Rectal smooth muscle tissue (tissue), 1 donor: ENCODE data around the gene C14orf39.

Experiments used
- H3K27ac ChIP-seq: one replicate; pipeline ENCODE4 v1.7.0; 2013; ENCODE audit warnings: low read depth, low read length, inconsistent platforms
- H3K27me3 ChIP-seq: one replicate; pipeline ENCODE4 v1.7.0; 2013; ENCODE audit warnings: low read length; ENCODE audit not compliant: control insufficient read depth, insufficient read depth
- H3K36me3 ChIP-seq: one replicate; pipeline ENCODE4 v1.7.0; 2013; ENCODE audit warnings: low read length; ENCODE audit not compliant: control insufficient read depth, insufficient read depth
- H3K4me1 ChIP-seq: one replicate; pipeline ENCODE4 v1.7.0; 2013; ENCODE audit warnings: low read length; ENCODE audit not compliant: control insufficient read depth, insufficient read depth
- H3K4me3 ChIP-seq: one replicate; pipeline ENCODE4 v1.7.0; 2013; ENCODE audit warnings: low read length
- H3K9ac ChIP-seq: one replicate; pipeline ENCODE4 v1.7.0; 2013; ENCODE audit warnings: low read length

The C14orf39 gene, protein sequence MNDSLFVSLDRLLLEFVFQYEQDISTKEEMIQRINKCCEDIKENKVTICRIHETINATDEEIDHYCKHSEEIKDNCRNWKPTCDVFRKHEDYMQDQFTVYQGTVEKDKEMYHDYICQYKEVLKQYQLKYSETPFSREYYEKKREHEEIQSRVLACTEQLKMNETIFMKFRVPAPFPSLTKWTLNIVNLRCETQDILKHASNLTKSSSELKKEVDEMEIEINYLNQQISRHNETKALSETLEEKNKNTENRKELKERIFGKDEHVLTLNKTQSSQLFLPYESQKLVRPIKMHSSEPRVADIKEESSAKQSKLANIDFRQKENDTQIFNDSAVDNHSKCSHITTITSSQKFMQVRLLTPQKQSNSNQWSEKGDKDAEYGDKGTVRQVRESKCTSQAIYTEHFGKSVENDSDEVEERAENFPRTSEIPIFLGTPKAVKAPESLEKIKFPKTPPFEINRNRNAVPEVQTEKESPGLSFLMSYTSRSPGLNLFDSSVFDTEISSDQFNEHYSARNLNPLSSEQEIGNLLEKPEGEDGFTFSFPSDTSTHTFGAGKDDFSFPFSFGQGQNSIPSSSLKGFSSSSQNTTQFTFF

DNA sequence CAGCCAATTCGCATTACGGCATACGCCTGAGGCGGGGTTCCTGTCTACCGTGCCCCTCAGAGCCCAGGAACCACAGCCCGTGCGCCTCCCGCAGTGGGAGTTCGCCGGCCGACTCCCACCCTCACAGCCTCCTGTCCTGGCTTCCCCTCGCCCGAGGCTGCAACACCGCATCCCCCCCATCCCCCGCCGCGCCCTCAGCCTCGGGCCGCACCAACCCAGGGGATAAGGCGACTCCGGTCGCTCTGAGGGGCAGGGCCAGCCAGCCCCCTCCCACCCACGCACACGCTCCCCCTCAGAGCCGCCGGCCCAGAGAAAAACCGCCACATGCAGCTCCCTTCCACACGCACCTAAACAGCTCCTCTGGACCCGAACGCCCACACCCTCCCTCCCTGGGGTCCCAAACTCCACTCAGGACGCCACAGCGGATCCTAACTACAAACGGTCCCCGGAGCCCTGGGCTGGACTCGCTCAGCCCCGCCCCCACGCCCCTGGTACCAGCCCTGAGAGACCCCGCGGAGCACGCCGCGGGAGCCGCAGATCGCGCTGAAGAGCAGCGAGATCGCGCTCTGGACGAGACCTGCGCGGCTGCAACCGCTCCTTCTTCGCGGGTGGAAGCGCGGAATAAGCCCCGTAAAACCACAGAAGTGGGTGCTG, at the start of gene C14orf39:
TSS of gene C14orf39 (minus strand) at position 466 of the 654 bp plus-strand sequence. CDS start 985 bp downstream, outside the sequence.
- Histone ChIP-seq H3K36me3 (no peaks in the 10 kb centered on the region), H3K4me3 (peak within 1 kb of the TSS; percentile 3), H3K9ac (no peak within 1 kb of the TSS), H3K27ac (no peak within 1 kb of the TSS), H3K4me1 (no peaks in the 10 kb centered on the region), H3K27me3 (peaks cover 3% of the 10 kb centered on the region)

DNA sequence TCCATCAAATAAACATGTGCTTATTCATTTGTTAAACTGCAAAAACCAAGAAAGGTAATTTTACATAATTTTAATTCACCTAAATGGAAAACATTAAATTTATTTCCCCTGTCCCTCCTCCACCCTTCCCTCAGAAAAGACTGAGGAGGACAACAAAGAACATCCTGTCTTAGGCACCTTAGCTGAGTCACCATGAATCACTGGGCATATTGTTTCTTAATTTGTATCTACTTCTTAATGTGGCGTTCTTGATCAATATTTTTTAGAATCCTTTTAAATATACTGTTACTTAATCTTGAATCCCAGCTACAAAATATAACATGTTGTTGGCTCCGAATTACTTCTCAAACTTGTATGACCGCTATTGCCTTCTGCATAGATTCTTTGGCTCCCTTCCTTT, 46.6 kb upstream of the C14orf39 start:
- Histone ChIP-seq H3K36me3 (no peaks in the 10 kb centered on the region), H3K27me3 (no peaks in the 10 kb centered on the region), H3K27ac (no peak overlapping the region), H3K9ac (no peak overlapping the region), H3K4me3 (no peak overlapping the region), H3K4me1 (no peaks in the 10 kb centered on the region)

DNA sequence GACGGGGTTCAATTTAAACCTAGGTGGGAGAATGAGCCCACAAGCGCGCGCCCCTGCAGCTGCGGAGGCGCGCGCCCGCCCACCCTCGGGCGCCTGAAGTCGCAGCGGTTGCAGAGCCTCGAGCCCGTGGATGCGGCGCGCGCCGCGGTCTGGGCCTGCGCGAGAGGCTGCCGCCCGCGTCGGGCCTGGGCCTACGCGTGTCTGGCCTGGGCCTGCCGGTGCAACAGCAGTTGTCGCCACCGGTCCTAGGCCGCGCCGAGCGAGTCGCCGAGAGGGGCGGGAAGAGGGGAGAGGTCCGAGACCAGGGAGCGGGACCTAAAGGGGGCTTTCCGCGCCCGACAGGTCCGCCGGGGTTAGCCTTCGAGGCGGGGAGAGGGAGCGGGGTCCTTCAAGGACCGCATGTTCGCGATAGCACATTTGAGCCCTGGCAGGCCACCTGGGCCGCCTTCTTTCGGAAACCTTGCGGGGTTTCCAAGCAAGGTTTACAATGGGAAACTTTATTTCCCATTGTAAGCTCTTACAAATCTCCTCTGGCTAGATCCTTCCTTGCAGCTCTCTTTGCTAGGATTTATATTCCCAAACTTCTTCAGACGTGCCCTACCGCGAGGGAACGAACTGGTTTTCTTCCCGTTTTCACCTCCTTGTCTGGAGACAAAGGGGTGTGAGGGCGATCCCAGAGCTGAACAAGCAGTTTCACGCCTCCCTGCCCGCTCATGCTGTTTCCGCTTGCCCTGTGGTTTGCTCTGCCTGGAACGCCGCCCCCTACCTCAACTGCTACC, 29.8 kb upstream of the C14orf39 start:
- Histone ChIP-seq H3K9ac (no peak overlapping the region), H3K4me3 (peak overlapping the region; percentile 6), H3K36me3 (no peaks in the 10 kb centered on the region), H3K4me1 (no peaks in the 10 kb centered on the region), H3K27ac (no peak overlapping the region), H3K27me3 (peaks cover 30% of the 10 kb centered on the region)

DNA sequence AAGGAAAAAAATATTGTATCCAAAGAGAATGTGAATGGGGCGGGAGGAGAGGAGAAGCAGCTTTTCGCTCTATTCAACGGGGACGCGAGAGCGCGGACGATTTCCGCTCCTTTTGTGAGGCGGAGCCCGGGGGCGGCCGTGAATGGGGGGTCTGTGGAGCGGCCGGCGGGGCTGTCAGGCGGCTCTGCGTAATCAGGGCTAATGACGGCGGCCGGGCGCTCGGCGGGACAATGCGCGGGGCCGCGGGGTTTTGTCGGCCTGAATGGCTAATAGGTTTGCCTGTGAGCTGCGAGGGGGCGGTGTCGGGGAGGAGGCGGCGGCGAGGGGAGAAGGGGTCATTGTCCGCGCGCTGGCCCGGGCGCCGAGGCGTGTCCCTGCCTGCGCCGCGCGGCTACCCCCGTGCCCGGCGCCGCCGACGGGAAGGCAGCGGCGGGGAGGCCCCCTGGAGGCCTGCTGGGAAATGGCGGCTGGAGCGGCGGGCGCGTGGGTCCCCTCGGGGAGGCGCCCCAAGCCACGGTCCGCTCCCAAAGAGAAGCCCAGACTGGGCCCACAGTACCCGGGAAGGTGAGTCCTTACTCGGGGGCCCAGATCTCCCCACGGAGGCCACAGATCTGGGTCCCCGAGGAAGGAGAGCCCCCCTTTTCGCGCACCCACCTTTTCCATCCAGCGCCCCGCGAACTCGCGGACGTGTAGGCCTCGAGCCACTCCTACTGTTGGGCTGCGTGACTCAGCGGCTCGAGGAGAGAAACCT, 29.1 kb upstream of the C14orf39 start:
- H3K36me3 ChIP-seq = no peaks in the 10 kb centered on the region
- no peak overlapping the region for H3K27ac ChIP-seq
- peak overlapping the region; percentile 6 for H3K4me3 ChIP-seq
- no peak overlapping the region for H3K9ac ChIP-seq
- H3K27me3 ChIP-seq = peaks cover 37% of the 10 kb centered on the region
- H3K4me1 ChIP-seq = no peaks in the 10 kb centered on the region

DNA sequence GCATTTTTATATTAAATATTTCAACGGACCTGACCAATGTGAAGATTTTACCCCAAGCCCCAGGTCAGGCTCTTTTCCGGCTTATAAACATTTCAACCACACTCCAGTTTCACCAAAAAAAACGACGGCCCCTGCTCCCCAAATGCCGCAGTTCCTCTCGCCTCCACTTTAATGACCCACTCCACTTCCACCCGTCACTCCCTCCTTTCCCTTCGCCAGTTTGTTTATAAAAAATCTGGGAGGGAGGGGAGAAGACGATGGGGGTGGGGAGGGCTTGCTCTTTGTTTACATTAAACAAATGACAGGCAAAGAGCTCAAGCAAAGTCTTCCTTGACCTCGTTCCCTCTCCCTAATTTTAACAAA, 28.5 kb upstream of the C14orf39 start:
- Histone ChIP-seq H3K9ac (no peak overlapping the region), H3K36me3 (no peaks in the 10 kb centered on the region), H3K27me3 (peaks cover 42% of the 10 kb centered on the region), H3K4me3 (no peak overlapping the region), H3K4me1 (peaks cover 3% of the 10 kb centered on the region), H3K27ac (no peak overlapping the region)

DNA sequence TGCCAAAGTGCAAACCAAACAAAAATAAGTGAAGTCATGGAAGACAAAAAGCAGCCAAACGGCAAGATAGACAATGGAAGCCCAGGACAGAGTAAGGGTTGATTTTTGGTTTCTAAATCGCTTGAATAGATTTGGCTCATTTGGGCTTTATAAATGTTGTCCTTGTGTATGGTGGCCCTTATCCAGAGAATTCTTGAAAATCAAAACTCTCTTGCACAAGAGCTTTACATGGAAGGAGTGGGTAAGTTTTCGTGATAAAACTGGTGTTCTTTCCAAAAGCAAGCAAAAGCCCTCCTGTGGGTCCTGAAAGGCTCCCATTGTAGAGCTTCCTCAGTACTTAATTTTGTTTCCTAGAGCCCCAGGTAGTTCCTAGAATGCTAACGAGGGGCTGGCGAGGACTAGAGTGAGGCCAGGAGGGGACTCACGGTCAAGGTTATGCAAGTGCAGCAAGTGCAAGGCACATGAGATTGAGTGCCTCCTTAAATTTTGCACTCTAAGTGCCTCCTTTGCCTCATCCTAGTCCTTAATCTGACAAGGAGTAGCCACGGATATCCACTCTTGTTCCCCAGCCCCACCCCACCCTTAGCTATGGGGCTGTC, 27.2 kb upstream of the C14orf39 start:
- Histone ChIP-seq H3K4me1 (peaks cover 3% of the 10 kb centered on the region), H3K36me3 (no peaks in the 10 kb centered on the region), H3K9ac (no peak overlapping the region), H3K27ac (no peak overlapping the region), H3K4me3 (no peak overlapping the region), H3K27me3 (peaks cover 50% of the 10 kb centered on the region)

DNA sequence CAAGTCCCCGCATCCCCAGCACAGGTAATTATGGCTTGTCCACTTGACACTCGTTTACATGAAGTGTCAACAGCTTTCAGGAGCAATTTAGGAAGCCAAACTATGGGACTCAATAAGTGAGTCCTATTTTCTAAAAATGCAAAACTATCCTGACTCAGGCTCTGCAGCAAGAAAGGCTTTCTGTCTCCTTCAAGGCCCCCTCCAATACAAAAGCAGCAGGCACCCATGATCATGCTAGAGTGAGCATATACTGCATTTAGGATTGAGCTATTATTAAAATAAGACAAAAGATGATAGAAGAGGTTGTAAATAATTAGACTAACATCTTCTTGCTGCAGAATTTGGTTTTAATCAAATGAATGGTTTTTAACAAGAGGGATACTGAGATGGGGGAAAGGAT, 26.3 kb upstream of the C14orf39 start:
- no peaks in the 10 kb centered on the region for H3K36me3 ChIP-seq
- H3K27ac ChIP-seq = no peak overlapping the region
- no peak overlapping the region for H3K9ac ChIP-seq
- H3K4me1 ChIP-seq = peaks cover 3% of the 10 kb centered on the region
- no peak overlapping the region for H3K4me3 ChIP-seq
- peaks cover 56% of the 10 kb centered on the region for H3K27me3 ChIP-seq

DNA sequence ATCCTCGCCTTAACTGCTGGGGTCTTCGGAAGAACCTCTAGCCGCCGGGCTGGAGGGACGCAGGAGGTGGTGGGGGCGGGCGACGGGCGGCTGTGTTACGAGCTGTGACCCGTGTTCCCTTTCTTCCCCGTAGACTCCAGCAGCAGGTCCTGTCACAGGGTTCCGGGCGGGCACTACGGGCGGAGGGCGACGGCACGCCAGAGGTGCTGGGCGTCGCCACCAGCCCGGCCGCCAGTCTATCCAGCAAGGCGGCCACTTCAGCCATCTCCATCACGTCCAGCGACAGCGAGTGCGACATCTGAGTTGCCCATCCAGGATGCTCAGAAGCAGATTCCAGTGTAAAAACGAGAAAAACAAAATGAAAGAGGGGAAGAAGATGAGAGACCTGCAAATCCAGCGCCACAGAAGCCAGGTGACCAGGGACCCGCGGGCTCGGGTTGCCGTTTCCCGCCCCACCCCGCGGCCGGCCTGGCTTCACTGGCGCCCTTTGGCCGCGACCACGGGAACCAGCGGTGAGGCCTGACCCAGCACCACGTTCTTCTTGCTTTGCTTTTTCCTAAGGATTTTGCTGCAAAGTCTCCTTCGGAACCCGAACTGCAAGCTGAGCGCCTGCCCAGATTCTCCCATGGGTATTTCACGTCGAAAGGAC, 25.2 kb upstream of the C14orf39 start:
- Histone ChIP-seq H3K27me3 (peaks cover 67% of the 10 kb centered on the region), H3K4me3 (peak overlapping the region; percentile 27), H3K36me3 (no peaks in the 10 kb centered on the region), H3K9ac (no peak overlapping the region), H3K27ac (no peak overlapping the region), H3K4me1 (peaks cover 3% of the 10 kb centered on the region)

DNA sequence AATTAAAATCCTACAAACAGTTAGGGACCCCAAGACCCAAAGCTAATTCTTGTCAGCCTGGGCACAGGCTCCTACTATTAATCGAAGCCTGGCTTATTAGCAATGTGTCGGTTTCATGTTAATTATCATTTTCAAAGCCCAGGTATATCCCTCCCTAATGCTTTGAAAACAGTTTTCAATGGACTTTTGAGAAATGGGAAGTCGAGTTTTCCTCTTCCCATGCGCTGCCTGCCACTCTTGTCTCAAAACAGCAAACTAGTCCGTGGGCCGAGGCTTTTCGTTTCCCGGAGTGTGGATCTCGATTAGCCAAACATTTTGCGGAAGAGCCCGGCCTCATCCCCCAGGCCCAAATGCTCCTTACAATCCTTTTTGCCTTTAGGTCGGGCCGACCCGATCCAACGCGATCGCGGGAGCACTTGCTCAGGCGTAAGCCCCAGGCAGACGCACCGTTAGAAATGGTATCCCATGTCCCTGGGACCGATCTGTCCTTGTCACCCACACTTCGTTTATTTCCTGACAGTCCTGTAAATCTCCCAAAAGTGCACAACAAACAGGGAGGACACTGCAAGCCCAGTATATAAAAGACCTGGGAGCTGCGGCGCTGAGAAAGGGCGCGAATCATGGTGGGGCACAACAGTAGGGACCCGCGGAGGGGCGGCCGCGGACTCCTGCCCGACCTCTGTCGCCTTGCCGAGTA, 24.5 kb upstream of the C14orf39 start:
- H3K4me3 ChIP-seq = no peak overlapping the region
- H3K9ac ChIP-seq = no peak overlapping the region
- H3K27me3 ChIP-seq = peaks cover 66% of the 10 kb centered on the region
- peaks cover 3% of the 10 kb centered on the region for H3K4me1 ChIP-seq
- H3K27ac ChIP-seq = no peak overlapping the region
- no peaks in the 10 kb centered on the region for H3K36me3 ChIP-seq

DNA sequence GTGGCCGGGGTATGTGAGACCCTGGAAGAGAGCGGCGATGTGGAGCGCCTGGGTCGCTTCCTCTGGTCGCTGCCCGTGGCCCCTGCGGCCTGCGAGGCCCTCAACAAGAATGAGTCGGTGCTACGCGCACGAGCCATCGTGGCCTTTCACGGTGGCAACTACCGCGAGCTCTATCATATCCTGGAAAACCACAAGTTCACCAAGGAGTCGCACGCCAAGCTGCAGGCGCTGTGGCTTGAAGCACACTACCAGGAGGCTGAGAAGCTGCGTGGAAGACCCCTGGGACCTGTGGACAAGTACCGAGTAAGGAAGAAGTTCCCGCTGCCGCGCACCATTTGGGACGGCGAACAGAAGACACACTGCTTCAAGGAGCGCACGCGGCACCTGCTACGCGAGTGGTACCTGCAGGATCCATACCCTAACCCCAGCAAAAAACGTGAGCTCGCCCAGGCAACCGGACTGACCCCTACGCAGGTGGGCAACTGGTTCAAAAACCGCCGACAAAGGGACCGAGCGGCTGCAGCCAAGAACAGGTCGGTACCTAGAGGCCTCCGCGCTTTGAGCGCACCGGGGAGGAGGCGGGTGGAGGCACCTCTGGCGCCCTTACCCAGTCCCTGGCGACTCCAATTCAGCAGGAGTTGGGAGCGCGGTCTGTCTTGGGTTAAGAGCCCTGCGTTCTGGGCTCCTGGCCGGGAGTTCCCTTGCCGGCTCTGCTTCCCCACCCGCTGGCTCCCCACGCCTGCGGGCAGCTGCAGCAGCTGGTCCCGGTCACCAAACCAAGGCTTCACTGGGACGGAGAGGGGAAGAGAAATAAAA, 23.8 kb upstream of the C14orf39 start:
- H3K4me3 ChIP-seq = no peak overlapping the region
- H3K27me3 ChIP-seq = peaks cover 61% of the 10 kb centered on the region

More for the DNA sequence above, 23.8 kb upstream of the C14orf39 start:
- no peak overlapping the region for H3K9ac ChIP-seq
- peaks cover 3% of the 10 kb centered on the region for H3K4me1 ChIP-seq
- no peak overlapping the region for H3K27ac ChIP-seq
- no peaks in the 10 kb centered on the region for H3K36me3 ChIP-seq
